SK-N-SH (cell line): ENCODE measurements around the gene C1orf52. TPM values are rescaled to one million over a fixed set of nuclear protein-coding genes. Genes with fewer than 3 reads are reported as not detected.

Experiments
- CTCF ChIA-PET: fragments of 300-600, 350-600 bp; formaldehyde crosslinking; extraction: SDS; loops from one replicate; lab custom pipeline; 2021; lab: Yijun Ruan, JAX
- POLR2A ChIA-PET: fragments of 350-600 bp; sonication (Branson Sonifier 250); formaldehyde crosslinking; extraction: SDS; loops from one replicate; lab custom pipeline; 2020; ENCODE audit warnings: antibody characterized with exemption, inconsistent platforms; lab: Yijun Ruan, JAX
- DNase-seq: peaks from one replicate; pipeline ENCODE4 v3.0.0; 2012
- H2AFZ ChIP-seq: fragments of 200-600 bp; sonication (generic); 2 replicates; pipeline ENCODE4 v1.8.1; 2016; ENCODE audit warnings: antibody characterized with exemption, mild to moderate bottlenecking, low read depth
- H3F3A ChIP-seq: fragments of 200-600 bp; sonication (generic); replicated peaks from 2 replicates; pipeline ENCODE3; 2016; ENCODE audit warnings: antibody characterized with exemption, mild to moderate bottlenecking; ENCODE audit not compliant: insufficient read depth
- H3K27ac ChIP-seq, 2 experiments: fragments of 200-500 bp in 1 of 2; fragments of 200-600 bp in 1 of 2; sonication (Bioruptor generic) in 1 of 2; sonication (generic), shearing (Covaris generic) in 1 of 2; 2 replicates each; pipeline versions ENCODE4 v1.5.1 to v1.6.1; 2014 to 2016; ENCODE audit warnings: low read depth in 2 of 2, inconsistent platforms in 1 of 2, low read length in 1 of 2, mild to moderate bottlenecking in 1 of 2, mixed read lengths in 1 of 2
- H3K27me3 ChIP-seq: fragments of 200-600 bp; sonication (generic), shearing (Covaris generic); 2 replicates; pipeline ENCODE4 v1.6.1; 2016; ENCODE audit warnings: mixed run types; ENCODE audit not compliant: insufficient read depth
- H3K36me3 ChIP-seq, 2 experiments: fragments of 200-500 bp in 1 of 2; fragments of 200-600 bp in 1 of 2; sonication (Bioruptor generic) in 1 of 2; sonication (generic) in 1 of 2; replicated peaks in 1 of 2; 2 replicates each; pipeline versions ENCODE3 to v1.5.1; 2014 to 2016; ENCODE audit warnings: low read length in 1 of 2, mild to moderate bottlenecking in 1 of 2; ENCODE audit not compliant: insufficient read depth in 2 of 2, control insufficient read depth in 1 of 2
- H3K4me1 ChIP-seq, 2 experiments: fragments of 200-500 bp in 1 of 2; fragments of 200-600 bp in 1 of 2; sonication (Bioruptor generic) in 1 of 2; sonication (generic), shearing (Covaris generic) in 1 of 2; 2 replicates each; pipeline versions ENCODE4 v1.5.1 to v1.6.1; 2014 to 2016; ENCODE audit warnings: low read depth in 1 of 2, low read length in 1 of 2, mixed run types in 1 of 2; ENCODE audit not compliant: insufficient read depth in 2 of 2, control insufficient read depth in 1 of 2
- H3K4me2 ChIP-seq: fragments of 200-600 bp; sonication (generic), shearing (Covaris generic); 2 replicates; pipeline ENCODE4 v1.6.1; 2017; ENCODE audit warnings: mixed run types
- H3K4me3 ChIP-seq, 2 experiments: fragments of 200-500 bp in 1 of 2; fragments of 200-600 bp in 1 of 2; sonication (Bioruptor generic) in 1 of 2; sonication (generic), shearing (Covaris generic) in 1 of 2; 2 replicates each; pipeline versions ENCODE4 v1.5.1 to v1.8.1; 2014 to 2016; ENCODE audit warnings: low read depth in 2 of 2, inconsistent platforms in 1 of 2, low read length in 1 of 2, mild to moderate bottlenecking in 1 of 2, mixed read lengths in 1 of 2, moderate library complexity in 1 of 2
- H3K79me2 ChIP-seq: fragments of 200-600 bp; sonication (generic); 2 replicates; pipeline ENCODE4 v1.8.1; 2017; ENCODE audit warnings: mild to moderate bottlenecking; ENCODE audit not compliant: insufficient read depth
- H3K9ac ChIP-seq: fragments of 200-600 bp; sonication (generic); 2 replicates; pipeline ENCODE4 v1.6.1; 2017; ENCODE audit warnings: mixed run types
- H3K9me2 ChIP-seq: fragments of 200-600 bp; sonication (generic); 2 replicates; pipeline ENCODE4 v1.6.1; 2017; ENCODE audit warnings: mixed run types
- H3K9me3 ChIP-seq: fragments of 200-600 bp; sonication (generic); 2 replicates; pipeline ENCODE4 v1.6.1; 2017; ENCODE audit warnings: mixed run types, mild to moderate bottlenecking, moderate library complexity
- H4K20me1 ChIP-seq: fragments of 200-600 bp; sonication (generic); 2 replicates; pipeline ENCODE4 v1.6.1; 2017; ENCODE audit warnings: mild to moderate bottlenecking, mixed run types; ENCODE audit not compliant: insufficient read depth
- CTCF ChIP-seq: fragments of 200-600 bp; sonication (generic); IDR thresholded peaks from 2 replicates; pipeline ENCODE4 v1.6.1; 2017; ENCODE audit warnings: antibody characterized with exemption, mild to moderate bottlenecking, moderate library complexity
- ELF1 ChIP-seq: IDR thresholded peaks from 2 replicates; pipeline ENCODE4 v1.4.0; 2012
- EP300 ChIP-seq, 2 experiments: IDR thresholded peaks; 2 replicates each; pipeline versions ENCODE4 v1.4.0 to v1.6.1; 2012; ENCODE audit warnings: borderline replicate concordance in 1 of 2, low read depth in 1 of 2, low read length in 1 of 2
- EZH2phosphoT487 ChIP-seq: fragments of 200-600 bp; sonication (generic); IDR thresholded peaks from 2 replicates; pipeline ENCODE4 v1.6.1; 2017; ENCODE audit warnings: low read depth, mixed run types, mild to moderate bottlenecking, antibody characterized with exemption, moderate library complexity, borderline replicate concordance
- FOSL2 ChIP-seq: IDR thresholded peaks from 2 replicates; pipeline ENCODE4 v1.4.0; 2012; ENCODE audit warnings: low read depth, mild to moderate bottlenecking, moderate library complexity, borderline replicate concordance
- FOXM1 ChIP-seq: IDR thresholded peaks from 2 replicates; pipeline ENCODE4 v1.4.0; 2012; ENCODE audit warnings: low read depth, mild to moderate bottlenecking
- GABPA ChIP-seq: IDR thresholded peaks from 2 replicates; pipeline ENCODE4 v1.4.0; 2012; ENCODE audit warnings: low read depth, mild to moderate bottlenecking
- MXI1 ChIP-seq: IDR thresholded peaks from 2 replicates; pipeline ENCODE4 v1.6.1; 2012; ENCODE audit warnings: mild to moderate bottlenecking, low read depth, low read length, improper control_type of control experiment
- POLR2AphosphoS5 ChIP-seq: IDR thresholded peaks from 2 replicates; pipeline ENCODE4 v1.6.1; 2012; ENCODE audit warnings: low read depth, low read length
- TCF12 ChIP-seq: IDR thresholded peaks from 2 replicates; pipeline ENCODE4 v1.4.0; 2012
- USF2 ChIP-seq: fragments of 150-350 bp; IDR thresholded peaks from 2 replicates; pipeline ENCODE4 v1.6.1; 2017; ENCODE audit warnings: antibody characterized with exemption, low read length, low read depth, borderline replicate concordance
- YY1 ChIP-seq: IDR thresholded peaks from 2 replicates; pipeline ENCODE4 v1.4.0; 2012; ENCODE audit warnings: low read depth, mild to moderate bottlenecking
- ZBTB33 ChIP-seq: IDR thresholded peaks from 2 replicates; pipeline ENCODE4 v1.4.0; 2012; ENCODE audit warnings: low read depth, borderline replicate concordance
- WGBS: methylation state at CpG from one replicate; pipeline ENCODE4 v1.1.6; 2017; ENCODE audit warnings: low lambda C conversion rate; 5-methylcytosine and 5-hydroxymethylcytosine counted together
- polyA plus RNA-seq, 3 experiments: library from polyadenylated mRNA; depleted of rRNA; stranded (reverse); fragments of >200 nt; gene quantifications; 2 replicates each; pipeline ENCODE4 v1.2.3, GENCODE V29; 2012

C1orf52 gene
- polyA plus RNA-seq, 1 of the 3 experiments (the other 2 are of a cell fraction): 23.4 TPM

GRCh38 chr1:85295006-85295431, 35.6 kb upstream of the C1orf52 start (continued):
- TF ChIP-seq CTCF: no peak
- no peak for TF ChIP-seq FOSL2
- no peak for TF ChIP-seq ZBTB33
- TF ChIP-seq POLR2AphosphoS5: no peak
- TF ChIP-seq TCF12: no peak
- no peak for TF ChIP-seq YY1
- TF ChIP-seq EZH2phosphoT487: no peak
- no peak for TF ChIP-seq FOXM1
- no peak for TF ChIP-seq ELF1
- no peak for TF ChIP-seq USF2

GRCh38 chr1:85290826-85291225, 31.4 kb upstream of the C1orf52 start:
- Histone ChIP-seq H3K9ac (no peak overlapping the region), H3F3A (peaks cover 13% of the 10 kb centered on the region), H3K4me3 (no peak overlapping the region), H3K4me2 (peak overlapping the region; percentile 25; the same call in 1 of the 2 replicates), H3K79me2 (no peaks in the 10 kb centered on the region), H3K9me2 (no peaks in the 10 kb centered on the region), H2AFZ (no peak overlapping the region; the same call in 1 of the 2 replicates), H3K4me1 (peaks cover 0 to 21% of the 10 kb centered on the region in 2 experiments; a peak in 1 of 4 replicates), H3K9me3 (no peaks in the 10 kb centered on the region), H3K36me3 (no peaks in the 10 kb centered on the region), H4K20me1 (no peaks in the 10 kb centered on the region), H3K27ac (0 out of 4 replicates have a peak overlapping the region, but pooled peaks of 1 of the 2 experiments have one; percentile 46), H3K27me3 (no peaks in the 10 kb centered on the region)
- no peak for DNase-seq
- no peak for TF ChIP-seq EP300 (IDR thresholded peaks at IDR 0.05; ENCODE audit: borderline replicate concordance in 1 of 2, low read depth in 1 of 2, low read length in 1 of 2)
- TF ChIP-seq MXI1: no peak
- TF ChIP-seq GABPA: no peak
- ChIA-PET CTCF (interaction anchor here (2.1 kb wide), 1 partner anchor 18 kb away, joined by 5 read pairs; no protein-coding TSS in a partner anchor), POLR2A (no interaction called here)
- WGBS: 100% methylated on average over 2 of the region's 2 CpGs
